Adrenal gland (tissue), 5 donors: Measurements from ENCODE around the gene BACH2.

Source experiments
- CTCF ChIP-seq, 6 experiments: fragments of 450-650 bp in 4 of 6; fragments of 200-600 bp in 2 of 6; sonication (generic) in 1 of 6; IDR thresholded peaks; 1 replicate in 5 of 6; 2 replicates in 1 of 6; pipeline versions ENCODE4 v1.5.1 to v1.8.0; 2016 to 2021; ENCODE audit warnings: antibody characterized with exemption in 6 of 6, mild to moderate bottlenecking in 2 of 6, moderate library complexity in 1 of 6
- POLR2A ChIP-seq, 2 donors: fragments of 450-650 bp; IDR thresholded peaks; one replicate each; pipeline ENCODE4 v1.6.1; 2017; ENCODE audit warnings: antibody characterized with exemption in 2 of 2, mild to moderate bottlenecking in 2 of 2, moderate library complexity in 1 of 2
- donor health status: DM: no; HTN: no; CAD: no.

GRCh38 chr6:90124874-90125510 is 171.7 kb downstream of the BACH2 start:
- TF ChIP-seq CTCF (IDR thresholded peaks at IDR 0.05) (no peak), POLR2A (IDR thresholded peaks at IDR 0.05) (no peak)
